HPDE6-E6E7 (cell line): Measurements from ENCODE around the gene GPS2.

Source experiments
- DNase-seq: peaks from one replicate; pipeline ENCODE4 v3.0.0; 2011; ENCODE audit warnings: missing footprints; ENCODE audit errors: extremely low spot score

Gene GPS2

DNA sequence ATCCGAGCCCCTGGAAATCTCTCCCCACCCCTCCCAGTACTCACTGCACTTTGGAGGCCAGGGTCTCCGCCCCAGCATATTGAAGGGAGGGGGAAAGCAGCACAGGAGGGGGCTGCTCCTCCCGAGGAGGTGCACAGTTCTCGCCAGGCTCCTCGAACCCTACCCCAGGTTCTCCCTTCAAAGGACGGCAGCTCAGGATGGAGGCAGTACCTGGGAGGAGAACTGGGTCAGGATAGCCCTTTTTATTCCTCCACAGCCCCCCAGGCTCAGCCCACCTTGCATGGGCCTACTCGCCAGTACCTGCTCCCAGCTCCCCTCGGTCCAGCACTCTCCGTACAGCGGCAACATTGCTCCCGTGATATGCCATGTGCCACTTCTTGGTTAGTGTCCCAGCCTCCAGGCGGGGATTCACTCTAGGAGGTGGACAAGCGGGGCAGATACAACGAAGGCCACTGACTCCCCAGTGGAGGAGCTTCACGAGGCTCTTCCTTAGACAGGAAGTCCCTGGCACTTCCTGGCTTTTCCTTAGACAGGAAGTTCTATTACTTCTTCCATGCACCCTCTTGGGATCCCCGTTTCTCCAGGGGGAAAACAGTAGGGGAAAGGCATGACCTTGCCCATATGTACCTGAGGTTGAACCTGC lies 2.1 kb upstream of the GPS2 start:
- DNase-seq, result no peak

DNA sequence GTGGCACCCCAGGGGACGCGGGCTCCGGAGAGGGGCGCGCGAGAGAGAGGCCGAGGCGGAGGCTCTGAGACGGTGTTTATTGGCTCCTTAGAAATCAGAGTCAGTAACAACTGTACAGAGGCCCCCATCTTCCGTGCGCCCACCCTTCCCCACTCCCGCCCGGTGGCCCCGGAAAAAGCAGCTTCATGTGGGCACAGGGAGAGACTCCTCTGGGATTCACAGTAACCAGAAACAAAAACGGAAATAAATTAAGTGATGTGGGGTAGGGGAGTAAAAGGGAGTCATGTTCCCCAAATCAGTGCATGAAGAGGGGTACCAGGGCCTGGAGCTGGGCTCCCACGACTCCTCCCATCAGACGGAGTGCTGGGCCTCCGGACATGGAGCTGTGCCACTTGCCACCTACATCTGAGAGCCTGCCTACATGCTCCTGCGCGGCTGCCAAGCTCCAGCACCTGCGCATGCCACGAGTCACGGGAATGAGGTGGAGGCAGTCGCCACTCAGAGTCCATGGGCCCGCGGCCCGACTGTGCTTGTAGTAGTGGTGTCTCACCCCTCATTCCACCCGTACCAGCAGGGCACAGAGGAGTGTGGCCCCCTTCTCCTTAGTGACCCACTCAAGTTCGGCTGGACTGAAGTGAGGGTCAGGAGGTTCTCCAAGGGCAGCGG lies 543 bp upstream of the GPS2 start:
- DNase-seq, result no peak

DNA sequence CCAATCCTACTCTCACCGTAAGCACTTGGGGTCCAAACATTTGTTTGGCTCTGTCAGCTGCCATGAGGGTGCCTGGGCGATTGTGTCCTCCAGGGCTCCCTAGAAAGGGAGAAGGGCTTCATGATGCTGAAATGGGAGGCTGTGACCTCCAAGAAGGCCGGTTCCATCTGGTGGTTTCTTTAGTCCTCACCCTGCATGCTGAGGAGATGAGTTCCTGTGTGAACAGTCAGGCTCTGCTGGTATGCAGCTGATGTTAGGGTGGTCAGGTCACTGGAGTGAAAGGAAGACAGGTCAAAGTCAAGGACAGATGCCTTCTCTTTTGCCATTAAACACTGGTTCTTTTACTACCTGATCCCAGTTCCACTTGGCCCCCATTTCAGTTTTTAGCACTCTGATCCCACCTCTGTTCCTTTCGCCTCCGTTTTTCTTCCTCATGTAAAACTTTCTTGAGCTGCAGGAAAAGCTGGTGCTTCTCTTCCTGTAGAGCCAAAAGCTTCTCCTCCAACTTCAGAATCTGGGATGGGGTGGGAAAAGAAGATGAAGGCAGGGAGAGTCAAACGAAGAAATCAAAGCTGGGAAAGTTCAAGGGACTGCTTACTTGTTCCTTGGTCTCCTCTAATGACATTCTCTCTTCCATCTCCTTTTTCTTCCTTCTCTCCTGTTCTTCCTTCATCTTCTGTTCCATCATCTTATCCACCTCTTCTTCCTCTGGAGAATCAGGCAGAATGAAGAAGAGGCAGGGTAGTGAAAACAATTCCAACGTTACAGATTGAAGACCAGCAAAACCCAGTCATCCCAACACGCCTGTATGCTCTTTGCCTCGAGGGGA lies 1.1 kb downstream of the GPS2 start:
- no peak for DNase-seq

DNA sequence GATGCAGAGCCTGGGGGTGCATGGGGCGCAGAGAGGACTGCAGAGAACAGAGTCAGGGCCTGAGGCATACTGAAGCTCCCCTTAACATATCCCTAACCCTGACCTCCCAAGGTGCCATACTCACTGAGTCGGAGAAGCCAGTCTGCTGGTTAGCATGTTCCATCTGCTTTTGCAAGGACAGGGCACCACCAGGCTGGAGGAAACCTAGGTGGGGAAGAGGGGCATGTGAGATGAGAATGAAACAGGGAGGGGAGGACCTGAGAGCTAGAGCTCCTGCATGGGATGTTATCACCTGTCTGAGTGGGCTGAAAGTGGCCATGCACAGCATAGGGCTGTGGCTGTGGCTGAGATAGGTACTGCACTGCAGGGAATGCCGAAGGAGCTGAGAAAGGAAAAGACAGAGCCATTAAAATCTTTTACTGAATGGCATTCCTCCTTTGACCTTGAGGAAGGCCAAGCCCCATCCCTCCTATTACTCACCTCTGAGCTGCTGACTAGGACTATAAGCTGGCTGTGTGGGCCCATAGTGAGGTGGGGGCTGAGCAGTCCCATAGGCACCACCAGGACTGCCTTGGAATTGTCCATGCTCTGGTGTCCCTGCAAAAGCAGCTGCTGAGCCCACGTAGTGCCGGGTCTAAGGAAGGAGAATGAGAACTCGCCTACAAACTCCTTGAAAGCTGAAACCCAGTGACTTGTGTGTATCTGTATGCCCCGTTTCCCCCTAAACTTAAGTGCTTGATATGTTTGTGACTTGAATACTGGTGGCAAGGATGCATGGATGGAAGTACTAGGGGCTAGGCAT lies 1.9 kb downstream of the GPS2 start:
- no peak for DNase-seq

DNA sequence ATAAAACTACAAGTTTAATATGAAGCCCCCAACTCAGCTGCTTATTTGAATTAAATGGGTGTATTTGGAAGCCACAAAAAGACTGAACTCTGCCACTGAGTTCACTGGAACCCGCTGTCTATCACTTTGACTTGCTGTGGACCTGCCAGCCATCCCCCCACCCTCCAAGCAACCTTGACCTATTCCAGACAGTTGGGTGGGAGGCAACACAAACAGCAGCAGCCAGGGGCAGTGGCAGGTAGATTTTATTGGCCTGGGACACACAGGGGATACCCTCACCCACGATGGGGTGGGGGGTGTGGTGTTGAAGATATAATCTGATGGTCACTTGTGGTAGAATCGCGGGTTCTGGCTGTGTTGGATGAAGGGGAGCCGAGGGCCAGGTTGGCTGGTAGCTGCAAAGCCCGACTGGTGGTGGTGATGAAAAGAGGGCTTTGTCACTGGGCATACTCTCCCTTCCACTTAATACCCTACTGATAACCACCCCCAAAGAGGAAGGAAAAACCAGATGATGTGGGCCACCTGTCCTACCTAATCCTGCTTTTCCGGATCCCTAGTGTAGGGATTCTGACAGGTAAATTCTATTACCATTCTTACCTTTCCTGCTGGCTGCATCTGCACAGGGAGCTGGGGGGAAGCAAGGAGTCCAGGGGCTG lies 2.6 kb downstream of the GPS2 start:
- DNase-seq, result no peak

DNA sequence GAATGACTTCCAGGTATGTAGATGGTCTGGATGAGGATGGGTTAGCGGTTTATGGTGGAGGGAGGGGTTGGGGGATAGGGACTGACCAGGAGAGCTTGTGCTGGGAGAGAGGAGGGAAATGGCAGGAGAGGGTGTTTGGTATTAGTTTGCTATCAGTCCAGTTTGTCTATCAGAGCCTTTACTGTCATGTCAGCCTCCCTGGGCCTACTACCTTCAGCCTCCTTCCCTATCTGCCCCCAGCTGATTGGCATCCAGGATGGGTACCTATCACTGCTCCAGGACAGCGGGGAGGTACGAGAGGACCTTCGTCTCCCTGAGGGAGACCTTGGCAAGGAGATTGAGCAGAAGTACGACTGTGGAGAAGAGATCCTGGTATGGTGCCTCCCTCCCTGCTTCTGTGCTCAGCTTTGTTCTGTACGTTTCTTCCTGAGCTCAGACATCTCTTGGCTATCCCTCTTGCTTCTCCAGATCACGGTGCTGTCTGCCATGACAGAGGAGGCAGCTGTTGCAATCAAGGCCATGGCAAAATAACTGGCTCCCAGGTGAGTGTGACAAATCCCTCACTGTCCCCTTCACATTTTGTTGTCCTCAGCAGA lies 4.0 kb downstream of the GPS2 start:
- no peak for DNase-seq

DNA sequence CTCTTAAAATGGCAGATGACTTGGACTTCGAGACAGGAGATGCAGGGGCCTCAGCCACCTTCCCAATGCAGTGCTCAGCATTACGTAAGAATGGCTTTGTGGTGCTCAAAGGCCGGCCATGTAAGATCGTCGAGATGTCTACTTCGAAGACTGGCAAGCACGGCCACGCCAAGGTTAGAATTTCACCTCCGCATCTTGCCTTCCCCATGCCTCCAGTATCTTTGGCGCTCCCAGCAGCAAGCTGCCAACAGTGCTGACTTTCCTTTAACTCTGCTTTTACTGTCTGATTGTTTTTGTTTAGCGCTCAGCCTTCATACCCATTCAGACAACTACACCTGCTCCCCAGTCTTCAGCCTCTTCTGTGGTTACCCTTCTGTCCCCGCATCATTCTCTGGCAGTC lies 5.5 kb downstream of the GPS2 start:
- DNase-seq, result no peak

DNA sequence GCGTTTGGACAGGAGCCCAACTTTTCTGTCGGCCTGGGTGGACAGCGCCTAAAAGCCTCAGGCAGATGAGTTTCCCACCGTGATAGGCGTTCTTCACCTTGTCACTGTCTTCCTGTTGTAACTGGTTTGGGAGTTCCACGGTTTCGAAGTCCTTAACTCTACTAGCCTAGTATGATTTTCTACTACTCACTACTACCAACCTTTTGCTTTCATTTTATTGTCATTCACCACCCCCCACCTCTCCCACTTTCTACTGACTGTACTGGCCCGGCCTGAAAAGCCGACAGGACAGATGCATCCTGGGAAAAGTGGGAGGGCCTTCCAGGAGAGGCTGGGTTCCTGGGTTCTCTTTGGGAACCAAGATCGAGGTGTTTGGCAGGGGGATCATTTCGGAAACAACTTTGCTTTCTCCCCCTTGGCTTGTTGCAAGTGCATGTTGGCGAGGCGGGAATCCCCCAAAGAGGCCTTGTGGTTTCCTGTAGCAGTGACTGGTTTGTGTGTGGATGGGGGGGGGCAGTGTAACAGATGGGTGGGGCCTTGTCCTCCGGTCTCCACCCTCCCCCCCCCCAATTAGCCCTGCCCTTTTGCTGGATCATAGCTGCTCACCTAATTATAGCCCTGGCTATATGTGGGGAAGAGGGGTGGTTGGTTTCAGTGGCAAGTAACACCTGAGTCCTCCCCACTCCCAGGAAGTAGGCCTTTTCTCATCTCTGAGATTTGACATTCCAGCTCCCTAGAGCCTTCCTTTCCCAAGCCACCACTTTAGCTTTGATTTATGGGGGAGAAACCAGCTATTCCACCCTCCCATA lies 6.3 kb downstream of the GPS2 start:
- peak; percentile 84 for DNase-seq

DNA sequence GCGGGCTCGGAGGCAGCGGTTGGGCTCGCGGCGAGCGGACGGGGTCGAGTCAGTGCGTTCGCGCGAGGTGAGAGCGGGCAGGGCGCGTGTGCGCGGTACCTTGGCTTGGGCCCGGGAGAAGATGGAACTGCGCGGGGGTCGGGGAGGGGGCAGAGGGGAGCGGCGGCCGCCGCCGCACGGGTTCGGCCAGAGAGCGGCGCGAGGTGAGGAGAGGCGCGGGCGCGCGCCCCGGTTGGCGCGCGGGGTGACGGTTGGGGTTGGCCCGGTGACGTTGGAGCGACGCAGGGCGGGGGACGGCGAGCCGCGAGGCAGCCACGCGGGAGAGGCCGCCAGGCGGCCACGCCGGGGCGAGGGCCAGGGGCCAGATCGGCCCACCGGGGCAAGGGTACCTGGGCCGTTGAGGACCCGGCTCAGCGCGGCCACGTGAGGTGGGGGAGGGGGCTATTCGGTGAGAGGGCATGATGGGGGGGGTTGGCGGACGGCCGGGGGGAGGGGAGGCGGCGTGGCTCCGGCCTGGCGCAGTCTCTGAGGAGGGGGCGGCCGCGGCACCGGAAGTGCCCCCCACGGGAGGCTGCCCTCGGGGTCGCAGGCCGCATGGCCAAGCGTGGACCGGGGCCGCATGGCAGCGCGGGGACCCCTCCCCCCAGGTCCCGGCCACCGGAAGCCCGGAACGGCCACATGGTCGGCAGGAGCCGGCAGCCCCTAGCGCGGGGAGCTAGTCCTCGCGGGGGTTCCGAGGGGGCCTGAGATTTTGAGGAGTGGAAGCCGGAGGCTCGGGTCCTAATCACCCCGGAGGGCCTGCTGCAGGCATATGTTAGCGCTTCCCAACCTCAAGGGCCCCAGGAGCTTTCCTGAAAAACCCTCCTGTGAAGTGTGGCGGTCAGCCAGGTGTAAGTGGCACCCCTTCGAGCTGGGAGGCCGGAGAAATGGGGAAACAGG lies 7.2 kb downstream of the GPS2 start:
- DNase-seq, result no peak

DNA sequence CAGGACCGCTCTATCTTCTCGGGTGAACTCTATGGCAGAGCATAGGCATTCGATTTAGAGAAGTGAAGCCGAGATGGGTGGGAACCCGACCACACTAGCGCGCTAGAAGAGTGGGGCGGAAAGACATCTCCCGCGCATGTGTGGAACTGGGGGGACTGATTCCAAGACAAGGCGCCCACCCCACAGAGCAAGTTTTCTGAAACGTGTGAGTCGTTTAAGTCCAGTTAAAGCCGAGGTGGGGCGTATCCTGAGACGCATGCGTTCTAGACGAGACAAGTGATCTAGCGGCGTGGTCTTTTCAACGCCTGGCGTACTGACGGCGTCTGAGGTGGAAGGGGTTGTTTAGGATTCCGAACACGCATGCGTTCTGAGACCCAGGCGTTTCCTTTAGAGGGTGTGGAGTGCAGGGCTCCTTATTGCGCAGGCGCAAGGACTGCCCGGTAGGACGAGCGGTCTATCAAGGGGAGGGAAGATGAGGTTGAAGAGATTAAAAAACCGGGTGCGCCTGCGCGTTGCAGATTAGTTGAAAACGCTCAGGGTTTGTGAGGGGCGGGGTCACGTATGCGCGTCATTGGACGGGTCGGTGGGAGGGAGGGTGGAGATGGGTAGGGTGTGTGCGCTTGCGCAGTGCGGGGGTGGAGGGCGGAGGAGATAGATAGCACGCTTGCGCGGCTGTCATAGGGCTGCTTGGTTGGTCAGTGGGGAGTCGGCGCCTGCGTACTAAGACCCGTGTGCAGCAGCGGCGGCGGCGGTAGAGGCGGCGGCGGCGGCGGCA lies 8.1 kb downstream of the GPS2 start, which contains the start of gene EIF5A:
Gene EIF5A (plus strand): TSS at position 718 of the 775 bp plus-strand sequence. CDS start 2,008 bp downstream, outside the sequence.
- peak; percentile 99 for DNase-seq

DNA sequence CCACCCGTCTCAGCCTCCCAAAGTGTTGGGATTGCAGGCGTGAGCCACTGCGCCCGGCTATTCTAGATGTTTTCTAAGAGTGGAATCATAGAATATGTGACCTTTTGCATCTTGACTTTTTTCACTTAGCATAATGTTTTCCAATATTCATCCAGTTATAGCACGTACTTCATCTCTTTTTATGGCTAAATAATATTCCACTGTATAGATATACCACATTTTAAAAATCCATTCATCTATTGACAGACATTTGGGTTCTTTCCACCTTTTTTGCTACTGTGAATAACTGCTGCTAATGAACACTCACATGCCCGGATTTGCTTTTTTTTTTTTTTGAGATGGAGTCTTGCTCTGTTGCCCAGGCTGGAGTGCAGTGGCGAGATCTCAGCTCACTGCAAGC lies 11.0 kb downstream of the GPS2 start:
- no peak for DNase-seq

DNA sequence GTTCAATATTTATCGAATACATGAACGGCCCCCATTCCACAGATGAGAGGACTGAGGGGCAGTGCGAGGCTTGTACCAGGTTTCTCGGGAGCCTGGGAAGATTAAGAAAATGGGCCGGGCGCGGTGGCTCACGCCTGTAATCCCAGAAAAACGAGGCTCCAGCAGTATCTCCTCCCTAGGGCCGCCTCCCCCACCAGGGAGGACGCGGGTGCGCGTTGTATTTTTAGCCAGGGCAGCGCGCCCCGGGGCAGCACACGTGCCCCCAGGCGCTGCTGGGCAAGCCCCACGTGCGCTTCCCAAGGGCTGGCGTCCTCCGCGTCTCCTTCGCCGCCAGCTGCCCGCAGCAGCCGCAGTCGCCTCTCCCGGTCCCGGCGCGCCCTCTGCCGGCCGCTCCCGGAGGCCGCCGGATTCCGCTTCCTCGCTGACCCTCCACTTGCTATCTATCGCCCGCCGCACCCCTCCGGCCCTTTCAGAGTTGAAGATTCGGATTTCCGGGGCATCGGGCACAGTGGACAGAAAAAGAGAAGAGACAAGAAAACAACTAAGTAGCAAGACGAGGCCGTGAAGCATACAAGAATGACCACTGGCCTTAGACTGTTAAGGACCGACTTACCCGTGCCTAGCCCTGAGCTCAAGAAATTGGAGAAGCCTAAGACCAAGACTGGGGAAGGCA lies 18.8 kb downstream of the GPS2 start:
- peak; percentile 62 for DNase-seq

DNA sequence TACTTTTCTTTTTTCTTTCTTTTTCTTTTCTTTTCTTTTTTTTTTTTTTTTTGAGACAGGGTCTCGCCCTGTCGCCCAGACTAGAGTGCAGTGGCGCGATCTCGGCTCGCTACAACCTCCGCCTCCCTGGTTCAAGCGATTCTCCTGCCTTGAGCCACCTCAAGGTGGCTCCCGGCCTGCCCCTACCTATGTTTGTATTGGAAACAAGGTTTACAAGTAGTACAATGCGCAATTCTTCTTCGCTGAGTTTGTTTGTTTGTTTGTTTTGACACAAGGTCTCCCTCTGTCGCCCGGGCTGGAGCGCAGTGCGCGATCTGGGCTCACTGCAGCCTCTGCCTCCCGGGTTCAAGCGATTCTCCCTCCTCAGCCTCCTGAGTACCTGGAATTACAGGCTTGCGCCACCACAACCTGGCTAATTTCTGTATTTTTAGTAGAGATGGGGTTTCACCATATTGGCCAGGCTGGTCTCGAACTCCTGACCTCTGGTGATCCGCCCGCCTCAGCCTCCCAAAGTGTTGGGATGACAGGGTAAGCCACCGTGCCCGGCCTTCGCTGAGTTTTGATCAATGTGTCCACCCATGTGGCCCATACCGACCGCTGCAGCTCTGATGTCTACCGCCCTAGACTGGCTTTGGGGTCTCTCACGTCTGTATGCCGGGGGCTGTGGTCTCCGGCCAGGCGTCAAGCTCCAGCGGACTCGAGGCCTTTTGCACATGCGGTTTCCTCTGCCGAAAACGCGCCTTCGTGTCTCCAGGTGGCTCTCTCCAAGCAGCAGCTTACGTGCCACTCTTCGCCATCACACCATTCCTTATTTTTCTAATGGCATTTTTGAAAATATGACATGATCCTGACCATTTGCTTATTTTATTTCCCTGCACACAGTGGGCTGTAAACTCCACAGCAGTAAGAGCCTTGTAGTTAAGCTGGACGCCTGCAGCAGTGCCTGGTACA lies 19.7 kb downstream of the GPS2 start:
- DNase-seq, result no peak

DNA sequence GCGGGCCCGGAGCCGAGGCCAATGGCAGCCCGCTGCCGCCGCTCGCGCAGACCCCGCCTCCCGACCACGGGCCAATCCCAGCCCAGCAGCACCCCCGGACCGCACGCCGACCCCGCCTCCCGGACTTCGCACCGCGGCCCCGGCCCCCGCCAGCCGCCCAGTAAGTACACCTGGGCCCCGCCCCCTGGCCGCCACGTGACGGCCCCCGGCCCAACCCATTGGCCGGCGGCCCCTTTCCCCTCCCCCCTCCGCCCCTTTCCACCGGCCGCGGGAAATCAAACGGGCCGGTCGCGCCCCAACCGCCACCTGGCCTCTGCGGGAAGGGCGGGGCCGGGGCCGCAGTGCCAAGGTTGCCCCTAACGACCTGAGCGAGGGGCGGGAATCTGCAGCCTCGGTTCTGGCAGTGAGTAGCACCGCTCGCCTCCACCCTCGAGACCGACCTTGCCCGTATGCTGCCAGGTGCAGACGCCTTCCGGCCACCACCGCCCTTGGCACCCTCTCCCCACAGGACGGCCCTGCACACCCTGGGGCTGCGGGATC lies 20.5 kb downstream of the GPS2 start, which contains the start of gene YBX2:
Gene YBX2 (minus strand): TSS at position 26 of the 540 bp plus-strand sequence. CDS start 139 bp downstream, outside the sequence.
- DNase-seq, result peak; percentile 98

DNA sequence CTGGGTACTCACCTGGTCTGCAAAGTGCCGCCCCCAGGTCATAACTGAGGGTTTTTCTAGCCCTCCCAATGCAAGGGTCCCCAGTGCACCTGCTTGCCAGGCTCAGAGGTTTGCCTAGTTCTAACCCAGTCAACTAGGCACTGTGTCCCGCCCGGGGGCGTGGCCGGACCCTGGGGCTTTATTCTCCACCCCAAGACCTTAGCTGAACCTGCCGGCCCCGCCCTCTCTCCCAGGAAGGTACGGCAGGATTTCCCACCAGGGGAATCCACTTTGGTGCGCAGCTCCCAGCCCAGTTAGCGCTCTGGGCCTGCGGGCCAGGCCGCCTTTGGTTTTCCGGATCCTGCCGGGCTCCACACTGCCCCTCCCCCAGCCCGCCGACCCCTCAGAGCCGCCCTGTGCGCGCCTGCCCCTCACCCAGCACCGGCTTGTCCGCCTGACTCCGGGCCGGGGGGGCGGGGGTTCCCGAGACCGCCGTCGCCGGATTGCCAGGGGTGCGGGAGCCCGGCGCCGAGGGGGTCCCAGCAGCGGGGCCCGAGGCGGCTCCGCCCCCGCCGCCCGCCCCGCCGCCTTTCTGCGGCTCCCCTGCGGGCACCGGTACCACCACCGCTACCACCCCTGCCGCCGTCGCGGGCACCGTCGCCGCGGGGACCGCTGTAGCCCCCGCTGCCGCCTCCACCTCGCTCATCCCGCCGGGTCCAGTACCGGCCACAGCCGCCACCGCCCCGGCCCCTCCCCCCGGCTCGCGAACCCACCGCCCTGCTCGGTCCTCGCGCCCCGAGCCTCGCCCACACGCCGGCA lies 21.1 kb downstream of the GPS2 start:
- DNase-seq, result peak; percentile 56
